Gastrocnemius medialis (tissue), 4 donors: ENCODE measurements around the gene APOBEC3G.

Source experiments
- CTCF ChIP-seq, 5 experiments: fragments of 450-650 bp in 3 of 5; fragments of 200-600 bp in 2 of 5; sonication (generic) in 2 of 5; IDR thresholded peaks in 4 of 5; conservative IDR thresholded peaks in 1 of 5; 1 replicate in 4 of 5; 2 replicates in 1 of 5; pipeline ENCODE4 v1.5.1; 2016 to 2019; ENCODE audit warnings: antibody characterized with exemption in 5 of 5, mild to moderate bottlenecking in 3 of 5, moderate library complexity in 3 of 5
- POLR2A ChIP-seq, 2 donors: fragments of 450-650 bp; IDR thresholded peaks; one replicate each; pipeline ENCODE4 v1.6.1; 2017; ENCODE audit warnings: antibody characterized with exemption in 2 of 2, mild to moderate bottlenecking in 2 of 2, moderate library complexity in 2 of 2

DNA sequence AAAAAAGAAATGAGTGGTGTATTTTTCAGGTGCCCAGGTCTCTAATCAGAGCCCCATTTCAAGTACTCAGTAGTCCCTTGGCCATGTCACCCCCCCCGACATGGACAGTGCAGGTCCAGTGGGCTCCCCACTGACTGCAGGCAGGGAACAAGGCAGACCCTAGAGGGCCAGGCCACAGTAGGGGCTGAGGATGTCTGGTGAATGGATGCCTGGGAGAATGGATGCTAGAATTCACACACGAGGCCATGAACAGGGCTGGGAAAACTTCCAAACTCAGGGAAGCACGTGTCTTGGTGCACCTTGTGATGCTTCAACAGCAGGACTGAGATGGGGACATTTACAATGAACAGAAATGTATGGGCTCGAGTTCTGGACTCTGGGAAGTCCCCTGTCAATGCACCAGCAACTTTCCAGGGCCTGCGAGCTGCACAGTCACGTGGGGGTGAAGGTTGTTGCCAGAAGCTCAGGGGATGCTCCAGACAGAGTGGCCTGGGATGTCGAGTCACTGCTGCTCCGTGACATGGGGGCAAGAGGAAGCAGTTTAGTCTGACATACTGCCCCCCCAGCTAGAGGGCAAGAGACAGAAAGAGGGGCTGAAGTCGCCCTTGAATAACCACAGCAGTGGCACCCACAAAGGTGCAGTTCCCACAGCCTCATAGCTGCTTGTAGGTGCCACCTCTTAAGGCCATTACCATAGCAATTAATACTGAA is 3.1 kb downstream of the APOBEC3G start:
- TF ChIP-seq CTCF (IDR thresholded peaks at IDR 0.05 in 4 of 5, conservative IDR thresholded peaks at IDR 0.05 in 1 of 5) (no peak), POLR2A (IDR thresholded peaks at IDR 0.05) (no peak)
